ENCODE results near the gene PCDHGC5. TPM values are rescaled to one million over a fixed set of nuclear protein-coding genes. Genes with fewer than 3 reads are reported as not detected.
A peak's percentile ranks its signal among the peaks of the same experiment; 100 is the strongest.

The PCDHGC5 gene
- total and polyA plus RNA-seq, 2 of the 8 experiments (the other 6 are each of a cell fraction or from before 2014, with no cell fraction given): 0.41 to 1.1 TPM

DNA sequence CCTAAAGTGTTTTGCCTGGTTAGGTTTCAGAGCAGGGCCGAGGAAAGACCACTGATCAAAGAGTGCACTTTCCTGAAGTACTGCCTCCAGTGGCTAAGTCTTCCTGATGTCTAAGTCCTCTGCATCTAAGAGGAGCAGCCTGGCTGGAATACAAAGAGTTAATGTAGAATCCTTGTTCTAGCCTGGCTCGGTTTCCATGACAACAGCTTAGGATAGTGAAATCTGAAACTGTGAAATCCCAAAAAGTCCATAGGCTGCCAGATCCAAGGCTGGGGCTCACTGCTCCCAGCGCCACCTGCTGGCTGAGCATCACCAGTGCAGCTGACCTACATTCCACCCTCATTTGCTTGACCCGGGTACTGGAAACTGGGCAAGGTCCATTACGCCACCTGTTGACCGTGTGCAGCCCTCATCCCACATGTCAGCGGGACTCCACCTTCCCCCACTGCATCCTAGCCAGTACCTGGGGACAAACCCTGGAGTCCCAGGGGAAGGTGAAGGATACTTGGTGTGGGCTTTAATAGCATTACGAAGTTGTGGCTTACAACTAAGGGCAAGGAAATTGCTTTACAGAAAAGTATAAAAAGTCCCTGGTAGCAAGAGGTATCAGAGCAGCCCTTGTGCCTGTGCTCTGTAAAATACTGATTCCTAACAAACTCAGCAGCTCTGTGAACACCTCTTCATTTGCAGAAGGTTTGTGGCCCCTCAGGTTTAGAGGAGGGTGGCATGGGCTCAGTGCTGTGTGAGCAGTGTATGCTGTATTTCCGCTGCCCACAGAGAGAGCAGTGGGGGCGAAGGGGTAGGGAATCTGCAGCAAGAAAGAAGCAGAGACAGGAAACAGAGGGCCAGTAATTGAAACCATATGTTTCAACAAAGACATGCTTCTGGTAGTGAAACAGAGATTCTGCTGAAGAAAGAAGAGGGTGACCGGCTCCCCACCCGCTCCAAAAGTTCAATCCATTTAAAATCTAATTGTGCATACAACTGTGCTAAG, 36.0 kb downstream of the PCDHGC5 start:
- peaks cover 24 to 48% (median 42%) of the 10 kb centered on the region in 4 experiments for H3K36me3 ChIP-seq (ENCODE audit: control insufficient read depth in 2 of 4, insufficient read depth in 4 of 4, low read length in 3 of 4)
- no peak overlapping the region for H3K9ac ChIP-seq (replicated peaks in 1 of 4; ENCODE audit: extremely low read depth in 1 of 4, low read depth in 3 of 4, low read length in 3 of 4)
- no peaks in the 10 kb centered on the region for H3K9me3 ChIP-seq (ENCODE audit: insufficient read depth in 2 of 2, low read depth in 1 of 2, low read length in 1 of 2)
- H3K23ac ChIP-seq (ENCODE audit: insufficient read length): no peak overlapping the region
- no peak overlapping the region for H4K8ac ChIP-seq (ENCODE audit: extremely low read depth, insufficient read depth, low read length)
- no peaks in the 10 kb centered on the region for H3K27me3 ChIP-seq (replicated peaks in 1 of 4; ENCODE audit: control insufficient read depth in 3 of 4, extremely low read depth in 1 of 4, insufficient read depth in 3 of 4, low read length in 3 of 4)
- no peaks in the 10 kb centered on the region for H4K20me1 ChIP-seq (replicated peaks in 1 of 2; ENCODE audit: control insufficient read depth in 1 of 2, insufficient read depth in 2 of 2, low read length in 2 of 2)
- no peak overlapping the region for H2BK12ac ChIP-seq (ENCODE audit: low read depth, low read length)
- H2BK20ac ChIP-seq (ENCODE audit: low read length): no peak overlapping the region
- H3K23me2 ChIP-seq (ENCODE audit: low read depth, low read length): no peaks in the 10 kb centered on the region
- peak overlapping the region in 1 of 2 experiments; percentile 17; a peak in 1 of 4 replicates for H3K4me2 ChIP-seq (ENCODE audit: insufficient read depth in 1 of 2, low read depth in 2 of 2, low read length in 2 of 2)
- H2BK15ac ChIP-seq (ENCODE audit: low read length): no peak overlapping the region
- 39% methylated on average over 12 of the region's 12 CpGs; no CpG with 5 or more reads in 1 of the 2 experiments for WGBS, 2 experiments (ENCODE audit: extremely low coverage in 1 of 2, insufficient coverage in 1 of 2, insufficient read length in 1 of 2, insufficient replicate concordance in 2 of 2, low coverage in 1 of 2, low lambda C conversion rate in 2 of 2, missing lambda C conversion rate in 1 of 2)
- POLR2A ChIA-PET (ENCODE audit: partially characterized antibody): interaction anchor here (0.6 to 4.8 kb wide), 9 partner anchors 11 to 111 kb away, joined by 3 to 29 read pairs (median 4); partner anchors contain the start of genes PCDHGA11, PCDHGB7 and PCDHGC5
- H3K14ac ChIP-seq (ENCODE audit: insufficient read length): no peak overlapping the region
- CTCF ChIA-PET (ENCODE audit: partially characterized antibody): interaction anchor here (0.6 to 50.9 kb wide), 49 partner anchors 10 to 439 kb away, joined by 3 to 1236 read pairs (median 5); partner anchors contain the start of genes PCDHB12, PCDHB14, PCDHB15 and PCDHB16
- H3K4me1 ChIP-seq (replicated peaks in 1 of 4; ENCODE audit: control insufficient read depth in 3 of 4, insufficient read depth in 4 of 4, low read length in 3 of 4): peaks cover 2 to 15% (median 8%) of the 10 kb centered on the region in 4 experiments; a peak in 6 of 7 replicates
- no peak overlapping the region for H2BK120ac ChIP-seq (replicated peaks; ENCODE audit: low read depth, low read length)
- no peak overlapping the region for H2AFZ ChIP-seq (ENCODE audit: low read length)
- no peak overlapping the region for H4K5ac ChIP-seq (ENCODE audit: insufficient read length, low read depth, low read length)
- FAIRE-seq (peak; percentile 99), DNase-seq (ENCODE audit: low read depth in 1 of 2, low spot score in 2 of 2) (peak; percentile 90 to 95)
- H3K4me3 ChIP-seq (ENCODE audit: extremely low read depth in 1 of 4, insufficient read depth in 2 of 4, low read depth in 3 of 4, low read length in 4 of 4): no peak overlapping the region
- no peaks in the 10 kb centered on the region for H3K79me1 ChIP-seq (ENCODE audit: low read depth, low read length)
- H2AK5ac ChIP-seq (ENCODE audit: low read depth, low read length): no peak overlapping the region
- H4K91ac ChIP-seq (replicated peaks; ENCODE audit: insufficient read length, low read length): peak overlapping the region; percentile 27
- no peaks in the 10 kb centered on the region for H3K79me2 ChIP-seq (ENCODE audit: control insufficient read depth in 1 of 2, insufficient read depth in 2 of 2, low read length in 2 of 2)
- no peak overlapping the region for H3K18ac ChIP-seq (ENCODE audit: extremely low read depth, low read length)
- peak overlapping the region; percentile 26; the same call in 1 of the 2 replicates for H3K27ac ChIP-seq (ENCODE audit: low read depth, low read length)
- H2BK5ac ChIP-seq (ENCODE audit: low read depth, low read length): no peak overlapping the region
- no peak overlapping the region for H3K4ac ChIP-seq (replicated peaks; ENCODE audit: insufficient read length, low read depth, low read length)
- H3K56ac ChIP-seq (replicated peaks; ENCODE audit: insufficient read length, low read depth, low read length): no peak overlapping the region
- TF ChIP-seq, protein P1, sequence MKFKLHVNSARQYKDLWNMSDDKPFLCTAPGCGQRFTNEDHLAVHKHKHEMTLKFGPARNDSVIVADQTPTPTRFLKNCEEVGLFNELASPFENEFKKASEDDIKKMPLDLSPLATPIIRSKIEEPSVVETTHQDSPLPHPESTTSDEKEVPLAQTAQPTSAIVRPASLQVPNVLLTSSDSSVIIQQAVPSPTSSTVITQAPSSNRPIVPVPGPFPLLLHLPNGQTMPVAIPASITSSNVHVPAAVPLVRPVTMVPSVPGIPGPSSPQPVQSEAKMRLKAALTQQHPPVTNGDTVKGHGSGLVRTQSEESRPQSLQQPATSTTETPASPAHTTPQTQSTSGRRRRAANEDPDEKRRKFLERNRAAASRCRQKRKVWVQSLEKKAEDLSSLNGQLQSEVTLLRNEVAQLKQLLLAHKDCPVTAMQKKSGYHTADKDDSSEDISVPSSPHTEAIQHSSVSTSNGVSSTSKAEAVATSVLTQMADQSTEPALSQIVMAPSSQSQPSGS (IDR thresholded peaks at IDR 0.05; ENCODE audit: low read length): peak; percentile 81
- no peak for TF ChIP-seq ASH2L (IDR thresholded peaks at IDR 0.05; ENCODE audit: low read length)
- TF ChIP-seq EP300 (IDR thresholded peaks at IDR 0.05; ENCODE audit: borderline replicate concordance in 1 of 2, low read depth in 2 of 2, low read length in 2 of 2): peak in 1 of 2 experiments; percentile 68; a peak in 1 of 3 replicates
- peak; percentile 69; the same call in 1 of the 2 replicates for TF ChIP-seq SP1 (IDR thresholded peaks at IDR 0.05; ENCODE audit: low read depth, low read length)
- TF ChIP-seq, protein P2, sequence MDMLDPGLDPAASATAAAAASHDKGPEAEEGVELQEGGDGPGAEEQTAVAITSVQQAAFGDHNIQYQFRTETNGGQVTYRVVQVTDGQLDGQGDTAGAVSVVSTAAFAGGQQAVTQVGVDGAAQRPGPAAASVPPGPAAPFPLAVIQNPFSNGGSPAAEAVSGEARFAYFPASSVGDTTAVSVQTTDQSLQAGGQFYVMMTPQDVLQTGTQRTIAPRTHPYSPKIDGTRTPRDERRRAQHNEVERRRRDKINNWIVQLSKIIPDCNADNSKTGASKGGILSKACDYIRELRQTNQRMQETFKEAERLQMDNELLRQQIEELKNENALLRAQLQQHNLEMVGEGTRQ (IDR thresholded peaks at IDR 0.05; ENCODE audit: low read length): no peak
- peak; percentile 47 for TF ChIP-seq NANOG (IDR thresholded peaks at IDR 0.05; ENCODE audit: insufficient read depth, low read depth, low read length, poor library complexity, severe bottlenecking)
- peak; percentile 65 for TF ChIP-seq RFX5 (IDR thresholded peaks at IDR 0.05; ENCODE audit: borderline replicate concordance, low read depth, low read length)

Measured in H1 (cell line).